NCI-H2227 (cell line): ENCODE data around the gene ABHD14A.
A peak's percentile ranks its signal among the peaks of the same experiment; 100 is the strongest.
"Not testable (repeated sequence)": the region's sequence is repeated elsewhere in the genome, so short reads cannot be mapped to it uniquely, and the experiment has no call there.

Experiments used
- DNase-seq: peaks from one replicate; lab custom pipeline; 2025; ENCODE audit not compliant: unreplicated experiment; lab: John Stamatoyannopoulos, UW

The ABHD14A gene

DNA sequence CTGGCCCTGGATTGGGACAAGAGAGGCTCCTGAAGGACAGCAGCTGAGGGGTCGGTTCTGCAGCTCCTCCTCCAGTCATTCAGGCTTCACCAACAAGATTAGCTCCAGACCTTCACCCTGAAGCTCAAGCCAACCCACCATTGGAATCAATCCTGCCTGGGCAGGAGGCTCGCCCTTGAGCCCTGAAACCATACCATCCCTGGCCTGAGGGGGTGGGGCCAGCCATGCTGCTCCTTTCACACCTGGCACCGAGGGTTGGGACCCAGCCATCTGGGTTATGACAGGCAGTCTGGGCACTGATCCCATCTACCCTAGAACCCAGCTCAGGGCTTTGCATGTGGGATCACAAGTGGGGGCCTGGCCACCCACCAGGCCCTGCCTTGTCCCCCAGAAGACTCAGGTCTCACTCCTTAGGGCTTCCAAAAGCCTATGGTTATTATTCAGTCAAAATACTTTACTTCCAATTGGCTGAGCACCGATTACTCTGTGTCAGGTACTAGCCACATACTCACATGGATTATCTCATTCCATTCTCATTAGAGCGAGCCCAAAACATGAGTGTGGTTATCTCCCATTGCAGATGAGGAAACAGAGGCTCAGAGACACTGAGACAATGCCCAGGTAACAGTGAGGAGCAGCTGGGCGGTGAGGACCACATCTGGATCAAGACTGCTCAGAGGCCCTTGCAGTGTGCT lies 4.1 kb upstream of the ABHD14A start:
- no peak for DNase-seq

DNA sequence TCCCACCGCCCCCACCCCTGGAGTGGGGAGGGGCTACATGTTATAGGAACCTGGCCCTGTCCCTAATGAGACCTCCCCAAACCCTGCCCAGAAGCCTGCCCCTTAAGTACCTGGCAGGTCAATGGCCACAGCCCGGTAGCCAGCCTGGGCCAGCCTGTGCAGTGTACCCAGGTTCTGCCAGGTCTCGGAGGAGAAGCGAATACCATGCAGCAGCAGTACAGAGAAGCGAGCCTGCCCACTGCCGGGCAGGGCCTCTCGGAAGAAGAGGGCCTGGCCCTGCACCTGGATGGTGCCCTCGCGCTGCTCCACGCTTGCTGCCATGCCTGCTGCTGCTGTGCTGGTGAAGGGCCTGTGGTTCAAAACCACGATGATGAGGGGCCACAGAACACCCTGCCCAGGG lies 3.5 kb upstream of the ABHD14A start:
- no peak for DNase-seq

- peak; percentile 39 for DNase-seq
Observed at GRCh38 chr3:51974277-51974962, 444 bp upstream of the ABHD14A start.

GRCh38 chr3:51975852-51976549 lies 1.1 kb downstream of the ABHD14A start:
- peak; percentile 87 for DNase-seq

- no peak for DNase-seq
Observed at GRCh38 chr3:51977446-51978142, 2.7 kb downstream of the ABHD14A start.

DNA sequence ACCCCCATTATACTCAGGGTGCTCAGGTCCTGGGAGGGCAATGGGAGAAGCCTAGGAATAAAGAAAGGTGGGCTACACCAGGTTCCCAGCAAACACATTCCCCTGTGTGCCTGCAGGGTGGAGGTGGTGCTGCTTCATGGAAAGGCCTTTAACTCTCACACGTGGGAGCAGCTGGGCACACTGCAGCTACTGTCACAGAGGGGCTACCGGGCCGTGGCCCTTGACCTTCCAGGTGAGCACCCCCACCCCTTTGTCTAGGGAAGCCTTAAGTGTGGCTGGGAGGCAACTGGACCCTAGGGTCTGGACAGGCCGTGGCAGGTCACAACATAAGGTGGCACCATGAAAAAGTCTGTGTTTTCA lies 3.3 kb downstream of the ABHD14A start:
- no peak for DNase-seq

- no peak for DNase-seq
Observed at GRCh38 chr3:51980253-51980652, 5.4 kb downstream of the ABHD14A start.

DNA sequence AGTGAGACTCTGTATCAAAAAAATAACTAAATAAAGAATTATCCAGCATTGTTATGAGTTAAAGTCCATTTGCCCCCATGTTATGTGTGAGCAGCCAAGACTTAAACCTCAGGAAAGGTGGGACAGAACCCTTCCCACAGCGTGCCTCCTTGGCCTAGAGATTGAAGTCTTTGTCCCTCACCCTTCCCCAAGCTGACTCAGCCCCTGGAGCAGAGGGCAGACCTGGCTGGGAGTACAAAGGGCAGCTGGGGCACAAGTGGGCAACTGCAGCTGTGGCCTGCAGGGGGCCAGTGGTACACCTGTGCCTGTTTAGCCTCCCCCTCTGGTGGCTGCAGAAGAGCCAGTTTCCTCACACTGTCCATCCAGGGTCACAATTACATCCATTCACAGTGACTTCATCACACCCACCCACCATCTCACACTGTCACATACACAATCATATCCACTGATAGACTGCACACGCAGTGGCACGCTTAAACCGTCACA lies 7.5 kb downstream of the ABHD14A start:
- peak; percentile 16 for DNase-seq

GRCh38 chr3:51982838-51983577 lies 8.1 kb downstream of the ABHD14A start, which contains the start of gene ACY1:
TSS of gene ACY1 (plus strand) at chr3:51983535. CDS start at chr3:51984065, 530 bp downstream.
- peak; percentile 68 for DNase-seq

DNA sequence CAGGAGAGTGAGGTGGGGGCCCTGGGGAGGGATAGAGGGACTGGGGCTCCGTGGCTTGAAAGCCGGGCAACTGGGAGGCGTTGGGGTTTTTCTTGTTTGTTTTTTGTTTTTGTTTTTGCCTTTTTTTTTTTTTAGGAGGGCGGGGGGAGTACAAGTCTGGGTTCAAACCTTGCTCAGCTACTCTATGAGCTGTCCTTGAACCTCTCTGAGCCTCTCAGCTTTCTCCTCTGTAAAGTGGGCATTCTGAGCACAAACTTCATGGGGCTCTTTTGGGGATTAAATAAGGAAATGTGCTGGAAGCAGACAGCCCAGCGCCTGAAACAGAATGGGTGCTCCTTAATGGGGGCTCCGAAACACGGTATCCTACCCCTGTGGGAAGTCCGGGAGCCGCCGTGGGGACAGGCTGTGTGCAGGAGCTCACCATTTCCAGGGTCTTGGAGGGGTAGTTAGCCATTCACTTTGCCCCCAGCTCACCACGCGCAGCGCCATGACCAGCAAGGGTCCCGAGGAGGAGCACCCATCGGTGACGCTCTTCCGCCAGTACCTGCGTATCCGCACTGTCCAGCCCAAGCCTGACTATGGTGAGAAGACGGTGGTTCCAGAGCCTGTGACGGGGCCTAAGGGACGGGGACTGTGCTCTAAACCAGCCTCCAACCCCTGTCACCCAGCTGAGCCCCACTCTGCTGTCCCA lies 8.9 kb downstream of the ABHD14A start:
- no peak for DNase-seq

GRCh38 chr3:51984269-51984647 lies 9.4 kb downstream of the ABHD14A start:
- DNase-seq = no peak

DNA sequence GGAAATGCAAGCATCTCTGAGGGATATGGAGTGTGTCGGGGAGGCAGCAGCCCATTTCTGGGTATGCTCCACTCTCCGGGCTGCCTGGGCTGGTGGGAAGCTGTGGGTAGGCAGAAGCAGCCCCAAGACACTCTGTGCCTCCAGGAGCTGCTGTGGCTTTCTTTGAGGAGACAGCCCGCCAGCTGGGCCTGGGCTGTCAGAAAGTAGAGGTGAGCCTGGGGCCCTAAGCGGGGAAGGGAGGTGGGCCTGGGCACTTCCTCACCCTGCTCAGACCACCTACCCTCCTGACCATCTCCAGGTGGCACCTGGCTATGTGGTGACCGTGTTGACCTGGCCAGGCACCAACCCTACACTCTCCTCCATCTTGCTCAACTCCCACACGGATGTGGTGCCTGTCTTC lies 10.2 kb downstream of the ABHD14A start:
- no peak for DNase-seq

GRCh38 chr3:51986010-51986947 lies 11.4 kb downstream of the ABHD14A start:
- no peak for DNase-seq

DNA sequence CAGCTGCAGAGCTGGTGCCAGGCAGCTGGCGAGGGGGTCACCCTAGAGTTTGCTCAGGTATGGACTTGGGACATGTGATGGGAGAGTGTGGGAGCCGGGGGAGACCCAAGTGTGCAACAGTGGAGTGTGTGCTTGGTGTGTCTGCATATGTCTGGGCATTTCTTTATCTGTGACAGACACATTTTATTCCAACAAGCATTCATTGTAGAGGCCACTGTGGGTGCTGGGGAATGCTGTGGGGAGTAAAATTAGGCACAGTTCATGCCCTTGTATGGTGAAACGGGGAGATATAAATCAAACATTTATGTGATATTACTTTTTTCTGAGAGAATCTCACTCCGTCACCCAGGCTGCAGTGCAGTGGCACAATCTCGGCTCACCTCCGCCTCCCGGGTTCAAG lies 12.7 kb downstream of the ABHD14A start:
- DNase-seq = no peak

DNA sequence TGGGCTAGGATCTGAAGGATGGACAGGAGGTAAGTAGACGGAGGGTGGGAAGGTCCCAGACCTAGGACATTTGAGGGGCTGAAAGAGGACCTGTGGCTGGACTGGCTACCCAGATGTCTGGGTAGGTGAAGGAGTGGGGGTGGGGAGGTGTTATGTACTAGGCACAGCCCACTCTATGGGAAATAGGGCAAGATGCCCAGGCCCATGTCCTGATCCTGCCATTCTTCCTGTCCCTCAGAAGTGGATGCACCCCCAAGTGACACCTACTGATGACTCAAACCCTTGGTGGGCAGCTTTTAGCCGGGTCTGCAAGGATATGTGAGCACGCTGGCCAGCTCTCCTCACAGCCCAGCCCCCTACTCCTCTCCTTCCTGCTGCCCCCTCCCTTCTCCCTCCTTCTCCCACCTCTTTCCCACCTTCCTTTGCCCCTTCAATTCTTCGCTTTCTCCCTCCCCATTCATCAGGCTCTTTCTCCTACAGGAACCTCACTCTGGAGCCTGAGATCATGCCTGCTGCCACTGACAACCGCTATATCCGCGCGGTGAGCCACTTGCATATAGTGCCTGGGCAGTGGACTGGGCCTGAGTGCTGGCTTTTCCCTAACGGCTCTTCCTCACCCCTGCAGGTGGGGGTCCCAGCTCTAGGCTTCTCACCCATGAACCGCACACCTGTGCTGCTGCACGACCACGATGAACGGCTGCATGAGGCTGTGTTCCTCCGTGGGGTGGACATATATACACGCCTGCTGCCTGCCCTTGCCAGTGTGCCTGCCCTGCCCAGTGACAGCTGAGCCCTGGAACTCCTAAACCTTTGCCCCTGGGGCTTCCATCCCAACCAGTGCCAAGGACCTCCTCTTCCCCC lies 13.7 kb downstream of the ABHD14A start:
- no peak for DNase-seq

- not testable (repeated sequence) for DNase-seq
Observed at GRCh38 chr3:51990501-51990971, 15.7 kb downstream of the ABHD14A start.

GRCh38 chr3:51992017-51992682 lies 17.3 kb downstream of the ABHD14A start:
- no peak for DNase-seq
